Transverse colon (tissue), 4 donors: Measurements from ENCODE around the gene LCMT1. TPM values are rescaled to one million over a fixed set of nuclear protein-coding genes. Genes with fewer than 3 reads are reported as not detected.

Source experiments
- DNase-seq: peaks from one replicate; pipeline ENCODE4 v3.0.0-alpha.2; 2019
- H3K27ac ChIP-seq, 4 donors: fragments of 200-600 bp; sonication (generic); 2 replicates each; pipeline ENCODE4 v1.5.1; 2016 to 2018; ENCODE audit warnings: inconsistent platforms in 4 of 4
- H3K27me3 ChIP-seq: fragments of 200-600 bp; sonication (generic); 2 replicates; pipeline ENCODE4 v1.5.1; 2017; ENCODE audit warnings: inconsistent platforms
- H3K36me3 ChIP-seq, 4 donors: fragments of 200-600 bp; sonication (generic); 2 replicates each; pipeline ENCODE4 v1.5.1; 2017 to 2019; ENCODE audit warnings: inconsistent platforms in 4 of 4
- H3K4me1 ChIP-seq, 4 donors: fragments of 200-600 bp; sonication (generic); 2 replicates each; pipeline ENCODE4 v1.5.1; 2017 to 2020; ENCODE audit warnings: inconsistent platforms in 4 of 4
- H3K4me3 ChIP-seq, 4 donors: fragments of 200-600 bp; sonication (generic); 1 replicate in 1 of 4; 2 replicates in 3 of 4; pipeline versions ENCODE4 v1.5.1 to v1.6.1; 2017 to 2019; ENCODE audit warnings: inconsistent platforms in 4 of 4
- H3K9me3 ChIP-seq, 2 donors: fragments of 200-600 bp; sonication (generic); 2 replicates each; pipeline ENCODE4 v1.5.1; 2017 to 2019; ENCODE audit warnings: inconsistent platforms in 2 of 2
- EP300 ChIP-seq: sonication (generic); formaldehyde crosslinking; IDR thresholded peaks from one replicate; pipeline ENCODE4 v1.6.1; 2017; ENCODE audit warnings: antibody characterized with exemption, low read depth
- POLR2A ChIP-seq: fragments of 450-650 bp; IDR thresholded peaks from one replicate; pipeline ENCODE4 v1.6.1; 2016; ENCODE audit warnings: antibody characterized with exemption, mild to moderate bottlenecking, moderate library complexity
- POLR2AphosphoS5 ChIP-seq, 3 donors: sonication (generic); formaldehyde crosslinking; IDR thresholded peaks; one replicate each; pipeline ENCODE4 v1.6.1; 2016; ENCODE audit warnings: antibody characterized with exemption in 3 of 3
- WGBS, 2 donors: methylation state at CpG; one replicate each; pipeline ENCODE4 v1.1.5; 2018; ENCODE audit warnings: low coverage in 1 of 2; 5-methylcytosine and 5-hydroxymethylcytosine counted together
- in situ Hi-C, 4 donors: fragments of 200-750 bp; cut with MboI; loops; one replicate each; pipeline versions ENCODE4 v1.15.0 to v1.15.1; 2017; ENCODE audit warnings: low sequenced_read_pairs in 3 of 4, low pct_ligation_motif_present in 1 of 4, low pct_unique_long_range_greater_than_20kb in 1 of 4
- intact Hi-C: fragments of 100-400 bp; cut with DNase I; formaldehyde crosslinking; loops from one replicate; pipeline ENCODE4 v1.15.1; 2023; ENCODE audit warnings: low total_unique reads
- total RNA-seq, 4 donors: library from RNA; depleted of rRNA; stranded (reverse); fragments of >200 nt; gene quantifications; one replicate each; pipeline ENCODE4 v1.1.0, GENCODE V29; 2016
- TF ChIP-seq, protein P1 (sequence below), 5 experiments: fragments of 200-600 bp in 3 of 5; fragments of 450-650 bp in 2 of 5; sonication (generic) in 3 of 5; IDR thresholded peaks; 1 replicate in 2 of 5; 2 replicates in 3 of 5; pipeline ENCODE4 v1.5.1; 2016 to 2017; ENCODE audit warnings: antibody characterized with exemption in 5 of 5, inconsistent platforms in 3 of 5, mild to moderate bottlenecking in 2 of 5, moderate library complexity in 1 of 5

The LCMT1 gene
- total RNA-seq, 4 donors from 2014 or later: 23.5 to 53.7 (median 43.6) TPM

DNA sequence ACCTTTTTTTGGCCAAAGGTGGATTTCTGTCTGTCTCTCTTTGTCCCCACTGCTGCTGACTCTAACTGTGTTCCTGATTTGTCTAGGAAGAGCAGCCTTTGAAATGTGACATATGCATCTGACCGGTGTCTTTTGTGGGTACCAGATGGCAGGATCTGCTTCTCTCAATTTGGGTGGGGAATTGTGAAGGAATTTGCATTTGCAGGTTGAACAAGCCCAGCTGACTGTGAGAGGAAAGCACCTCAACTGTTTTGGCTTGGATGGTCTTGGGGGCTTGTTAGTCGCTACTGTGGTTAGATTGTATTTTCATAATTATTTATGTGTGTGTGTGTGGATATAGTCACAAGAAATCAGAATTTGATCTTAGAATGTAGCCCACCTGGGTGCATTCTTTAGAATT, 37.7 kb upstream of the LCMT1 start:
- no peak overlapping the region for H3K4me3 ChIP-seq
- no peaks in the 10 kb centered on the region for H3K9me3 ChIP-seq
- H3K36me3 ChIP-seq: no peaks in the 10 kb centered on the region
- no peaks in the 10 kb centered on the region for H3K27me3 ChIP-seq
- H3K4me1 ChIP-seq: no peaks in the 10 kb centered on the region
- TF ChIP-seq POLR2AphosphoS5 (IDR thresholded peaks at IDR 0.05) (no peak), EP300 (no peak), POLR2A (no peak)
- TF ChIP-seq, protein P1, sequence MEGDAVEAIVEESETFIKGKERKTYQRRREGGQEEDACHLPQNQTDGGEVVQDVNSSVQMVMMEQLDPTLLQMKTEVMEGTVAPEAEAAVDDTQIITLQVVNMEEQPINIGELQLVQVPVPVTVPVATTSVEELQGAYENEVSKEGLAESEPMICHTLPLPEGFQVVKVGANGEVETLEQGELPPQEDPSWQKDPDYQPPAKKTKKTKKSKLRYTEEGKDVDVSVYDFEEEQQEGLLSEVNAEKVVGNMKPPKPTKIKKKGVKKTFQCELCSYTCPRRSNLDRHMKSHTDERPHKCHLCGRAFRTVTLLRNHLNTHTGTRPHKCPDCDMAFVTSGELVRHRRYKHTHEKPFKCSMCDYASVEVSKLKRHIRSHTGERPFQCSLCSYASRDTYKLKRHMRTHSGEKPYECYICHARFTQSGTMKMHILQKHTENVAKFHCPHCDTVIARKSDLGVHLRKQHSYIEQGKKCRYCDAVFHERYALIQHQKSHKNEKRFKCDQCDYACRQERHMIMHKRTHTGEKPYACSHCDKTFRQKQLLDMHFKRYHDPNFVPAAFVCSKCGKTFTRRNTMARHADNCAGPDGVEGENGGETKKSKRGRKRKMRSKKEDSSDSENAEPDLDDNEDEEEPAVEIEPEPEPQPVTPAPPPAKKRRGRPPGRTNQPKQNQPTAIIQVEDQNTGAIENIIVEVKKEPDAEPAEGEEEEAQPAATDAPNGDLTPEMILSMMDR (IDR thresholded peaks at IDR 0.05): no peak
- H3K27ac ChIP-seq: no peak overlapping the region
- in situ Hi-C loops (loop anchor here in 1 of 4 donors (25.0 kb wide), 1 partner anchor 138 kb away; the partner anchor contains the start of gene AQP8), intact Hi-C loops (no loop called here)
- DNase-seq: no peak
- 92 to 94% methylated on average over 1 to 2 of the region's 2 CpGs for WGBS, 2 donors

DNA sequence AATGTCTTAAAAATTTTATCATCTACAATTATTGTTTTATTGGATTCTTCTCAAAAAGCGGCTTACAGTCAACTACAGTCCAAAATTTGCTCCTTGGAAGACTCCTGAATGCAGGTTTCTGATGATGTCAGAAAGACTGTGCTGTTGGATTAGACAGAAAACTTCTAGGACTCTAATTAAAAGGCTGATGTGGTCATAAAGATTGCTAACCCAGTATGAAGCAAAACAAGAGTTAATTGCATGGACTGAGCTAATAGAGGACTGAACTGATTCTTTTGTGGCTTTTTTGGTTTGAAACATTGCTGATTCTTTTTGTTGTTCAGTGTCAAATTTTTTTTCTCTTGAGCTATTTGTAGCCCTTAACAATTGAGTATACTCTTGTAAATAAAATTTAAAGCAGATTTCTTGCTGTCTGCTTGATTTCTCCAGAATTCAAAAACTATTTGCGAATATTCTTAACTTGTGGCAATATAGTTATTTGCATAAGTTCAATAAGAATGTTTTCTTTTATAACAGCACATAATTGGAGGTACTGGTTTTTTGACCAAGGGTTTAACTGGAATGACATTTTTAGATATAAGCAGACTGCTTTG, 33.1 kb upstream of the LCMT1 start:
- TF ChIP-seq, protein P1 (IDR thresholded peaks at IDR 0.05): no peak
- TF ChIP-seq POLR2A (no peak), EP300 (no peak)
- Histone ChIP-seq H3K4me1 (no peaks in the 10 kb centered on the region), H3K27ac (no peak overlapping the region), H3K9me3 (no peaks in the 10 kb centered on the region), H3K4me3 (no peak overlapping the region), H3K27me3 (no peaks in the 10 kb centered on the region), H3K36me3 (no peaks in the 10 kb centered on the region)
- DNase-seq: no peak
- intact Hi-C loops (no loop called here), in situ Hi-C loops (no loop called here)
- WGBS, 2 donors: 89 to 92% methylated on average over 2 of the region's 2 CpGs

DNA sequence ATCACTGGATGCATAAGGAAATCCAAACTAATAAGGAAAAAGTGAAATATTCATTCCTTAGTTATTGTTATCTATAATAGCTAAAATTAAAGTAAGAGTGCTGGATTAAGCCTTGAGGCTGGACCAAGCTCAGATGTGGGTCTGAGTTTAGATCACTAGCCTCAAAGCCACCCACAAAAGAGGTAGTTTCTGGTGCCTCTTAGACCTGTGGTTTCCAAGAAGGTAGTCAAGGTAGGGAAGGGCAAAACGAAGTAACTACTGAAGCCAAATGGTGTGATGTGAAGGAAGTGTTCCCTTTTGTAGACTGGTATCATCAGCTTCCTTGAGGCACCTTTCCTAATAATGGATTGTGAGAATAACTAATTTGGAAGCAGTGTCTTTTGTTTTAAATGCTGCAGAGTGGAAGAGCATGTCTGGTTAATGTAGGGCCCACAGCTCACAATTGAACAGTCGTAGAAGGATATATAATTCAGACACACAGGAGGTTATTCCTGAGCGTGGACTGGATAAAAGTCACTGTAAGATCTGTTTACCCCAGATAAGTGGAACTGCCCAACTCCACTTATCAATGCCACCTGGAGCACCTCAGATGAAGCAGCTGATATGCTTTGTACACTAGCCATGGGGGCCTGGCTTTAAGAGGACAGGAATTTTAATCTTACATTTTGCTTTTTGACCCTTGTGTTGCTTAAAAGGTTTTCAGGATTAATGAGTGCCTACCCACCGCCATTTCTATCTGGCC, 31.7 kb upstream of the LCMT1 start:
- no peaks in the 10 kb centered on the region for H3K4me1 ChIP-seq
- H3K4me3 ChIP-seq: no peak overlapping the region
- TF ChIP-seq POLR2AphosphoS5 (IDR thresholded peaks at IDR 0.05) (no peak), POLR2A (no peak), EP300 (no peak)
- TF ChIP-seq, protein P1 (IDR thresholded peaks at IDR 0.05): no peak
- in situ Hi-C loops (no loop called here), intact Hi-C loops (no loop called here)
- H3K9me3 ChIP-seq: no peaks in the 10 kb centered on the region
- H3K27ac ChIP-seq: no peak overlapping the region
- no peaks in the 10 kb centered on the region for H3K27me3 ChIP-seq
- DNase-seq: no peak
- WGBS, 2 donors: 63 to 75% methylated on average over 2 to 4 of the region's 4 CpGs
- no peaks in the 10 kb centered on the region for H3K36me3 ChIP-seq

DNA sequence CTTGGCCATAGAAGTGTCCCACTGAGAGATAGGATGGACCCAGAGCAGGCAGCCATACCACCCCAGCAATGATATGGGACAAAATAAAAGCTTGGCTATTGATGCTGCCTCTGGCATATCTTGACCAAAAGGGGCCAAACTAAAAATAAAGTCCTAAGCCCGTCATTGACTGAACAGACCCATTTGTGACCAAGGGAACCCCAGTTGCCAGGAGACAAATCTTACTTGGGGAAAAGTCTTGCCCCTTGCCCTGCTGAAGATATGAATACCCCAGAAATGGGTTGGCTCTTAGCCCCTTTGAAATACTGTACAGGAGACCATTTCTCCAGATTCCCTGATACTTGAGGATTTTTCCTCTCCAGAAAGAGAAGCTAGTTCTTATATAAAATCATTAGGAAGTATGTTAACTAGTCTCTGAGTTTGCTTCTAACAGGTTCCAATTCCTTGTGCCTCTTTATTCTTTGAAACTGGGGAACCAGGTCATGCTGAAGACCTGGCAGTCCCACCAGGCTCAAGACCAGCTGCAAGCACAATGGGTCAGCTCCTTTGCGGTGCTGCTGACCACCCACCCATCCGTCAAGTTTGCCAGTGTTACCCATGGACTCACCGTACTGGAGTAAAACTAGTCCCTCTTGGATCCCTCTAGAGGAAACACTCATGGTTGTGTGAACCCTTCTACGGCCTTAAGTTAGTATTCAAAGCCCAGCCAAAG, 31.0 kb upstream of the LCMT1 start:
- Histone ChIP-seq H3K9me3 (no peaks in the 10 kb centered on the region), H3K27ac (no peak overlapping the region), H3K4me1 (no peaks in the 10 kb centered on the region), H3K4me3 (no peak overlapping the region), H3K27me3 (no peaks in the 10 kb centered on the region), H3K36me3 (no peaks in the 10 kb centered on the region)
- TF ChIP-seq, protein P1 (IDR thresholded peaks at IDR 0.05): no peak
- TF ChIP-seq EP300 (no peak), POLR2AphosphoS5 (IDR thresholded peaks at IDR 0.05) (no peak), POLR2A (no peak)
- intact Hi-C loops (no loop called here), in situ Hi-C loops (no loop called here)
- DNase-seq: no peak
- 90 to 100% methylated on average over 1 to 5 of the region's 5 CpGs for WGBS, 2 donors
